ENCODE results near the gene HMGCLL1. TPM values are rescaled to one million over a fixed set of nuclear protein-coding genes. Genes with fewer than 3 reads are reported as not detected.

HMGCLL1 gene
- total and polyA plus RNA-seq, 2 donors (not counting 1 experiment from before 2014, with no cell fraction given) = 0.05 to 0.83 TPM

DNA sequence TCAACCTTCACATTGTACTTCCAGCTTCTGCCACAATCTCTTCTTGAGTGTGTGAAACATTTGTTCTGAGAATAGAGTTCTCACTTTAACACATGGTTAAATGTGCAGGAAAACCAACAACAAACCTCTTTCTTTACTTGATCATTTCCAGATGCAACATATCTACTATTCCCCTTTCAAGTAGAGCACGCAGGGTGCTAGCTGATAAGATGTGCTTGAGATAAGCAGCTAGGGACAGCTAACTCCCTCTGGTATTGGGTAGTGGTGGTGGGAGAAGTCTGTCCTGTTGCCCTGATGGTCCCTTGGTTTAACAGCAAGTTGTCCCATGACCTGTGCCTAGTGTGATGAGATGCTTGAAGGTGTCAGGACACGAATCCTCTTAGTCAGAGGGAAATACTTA lies 15.4 kb upstream of the HMGCLL1 start:
- DNase-seq (ENCODE audit: low read depth in 2 of 2) = no peak
- Histone ChIP-seq H2AFZ (ENCODE audit: low read length) (no peak overlapping the region), H3K4me1 (ENCODE audit: control insufficient read depth, extremely low read depth, insufficient read depth, low read length) (no peaks in the 10 kb centered on the region), H3K4me2 (ENCODE audit: extremely low read depth, insufficient read depth, low read length) (no peak overlapping the region), H3K9ac (ENCODE audit: insufficient read depth, low read length) (no peak overlapping the region), H3K27ac (ENCODE audit: insufficient read depth, low read length) (no peak overlapping the region), H3K36me3 (ENCODE audit: control insufficient read depth, insufficient read depth, low read length) (no peaks in the 10 kb centered on the region), H3K27me3 (ENCODE audit: control insufficient read depth, insufficient read depth, low read length) (no peaks in the 10 kb centered on the region), H3K4me3 (replicated peaks in 1 of 4; ENCODE audit: control extremely low read depth in 1 of 4, insufficient read depth in 1 of 4, low read depth in 3 of 4, low read length in 4 of 4) (no peak overlapping the region), H3K79me2 (ENCODE audit: control insufficient read depth, insufficient read depth, low read length) (no peaks in the 10 kb centered on the region), H3K9me3 (ENCODE audit: control insufficient read depth, insufficient read depth, low read depth, low read length) (no peaks in the 10 kb centered on the region), H4K20me1 (ENCODE audit: control insufficient read depth, extremely low read depth, insufficient read depth, low read length) (no peaks in the 10 kb centered on the region)
- TF ChIP-seq, protein P1, sequence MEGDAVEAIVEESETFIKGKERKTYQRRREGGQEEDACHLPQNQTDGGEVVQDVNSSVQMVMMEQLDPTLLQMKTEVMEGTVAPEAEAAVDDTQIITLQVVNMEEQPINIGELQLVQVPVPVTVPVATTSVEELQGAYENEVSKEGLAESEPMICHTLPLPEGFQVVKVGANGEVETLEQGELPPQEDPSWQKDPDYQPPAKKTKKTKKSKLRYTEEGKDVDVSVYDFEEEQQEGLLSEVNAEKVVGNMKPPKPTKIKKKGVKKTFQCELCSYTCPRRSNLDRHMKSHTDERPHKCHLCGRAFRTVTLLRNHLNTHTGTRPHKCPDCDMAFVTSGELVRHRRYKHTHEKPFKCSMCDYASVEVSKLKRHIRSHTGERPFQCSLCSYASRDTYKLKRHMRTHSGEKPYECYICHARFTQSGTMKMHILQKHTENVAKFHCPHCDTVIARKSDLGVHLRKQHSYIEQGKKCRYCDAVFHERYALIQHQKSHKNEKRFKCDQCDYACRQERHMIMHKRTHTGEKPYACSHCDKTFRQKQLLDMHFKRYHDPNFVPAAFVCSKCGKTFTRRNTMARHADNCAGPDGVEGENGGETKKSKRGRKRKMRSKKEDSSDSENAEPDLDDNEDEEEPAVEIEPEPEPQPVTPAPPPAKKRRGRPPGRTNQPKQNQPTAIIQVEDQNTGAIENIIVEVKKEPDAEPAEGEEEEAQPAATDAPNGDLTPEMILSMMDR (conservative IDR thresholded peaks at IDR 0.05 in 1 of 2, IDR thresholded peaks at IDR 0.05 in 1 of 2; ENCODE audit: low read depth in 1 of 2, low read length in 2 of 2) = no peak
- TF ChIP-seq EZH2 (IDR thresholded peaks at IDR 0.05; ENCODE audit: low read length, missing control alignments) = no peak

DNA sequence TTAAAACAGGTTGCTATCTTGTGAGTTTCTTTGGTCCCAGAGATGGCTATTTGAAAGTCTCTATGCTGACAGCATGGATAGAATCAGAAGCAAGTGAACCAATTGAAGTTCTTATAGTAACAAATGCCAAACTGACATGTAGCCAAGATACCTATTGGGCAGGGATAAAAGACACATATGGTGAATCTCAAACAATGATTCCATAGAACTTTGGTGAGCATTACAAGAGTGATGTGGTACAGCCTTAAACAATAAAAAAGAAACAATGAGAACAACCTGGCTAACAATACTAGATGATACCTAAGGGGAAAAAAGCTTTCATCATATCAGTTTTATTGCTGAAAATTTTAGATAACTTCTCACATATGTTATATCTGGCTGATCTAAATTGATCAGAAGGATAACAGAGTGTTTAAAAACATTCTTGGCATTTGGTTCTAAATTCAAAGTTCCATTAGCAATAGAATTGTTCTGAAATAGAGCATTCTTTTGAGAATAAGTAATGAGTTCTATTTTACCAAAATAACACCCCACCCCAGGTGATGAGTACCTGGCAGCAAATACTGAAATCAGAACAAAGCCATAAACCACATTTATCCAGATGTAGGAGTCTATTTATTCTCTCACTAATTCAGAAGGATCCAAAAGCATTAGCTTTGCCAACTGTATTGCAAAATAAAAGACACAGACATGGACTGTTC lies 5.8 kb upstream of the HMGCLL1 start:
- Histone ChIP-seq H3K79me2 (ENCODE audit: control insufficient read depth, insufficient read depth, low read length) (no peaks in the 10 kb centered on the region), H4K20me1 (ENCODE audit: control insufficient read depth, extremely low read depth, insufficient read depth, low read length) (no peaks in the 10 kb centered on the region)
- TF ChIP-seq, protein P1 (conservative IDR thresholded peaks at IDR 0.05 in 1 of 2, IDR thresholded peaks at IDR 0.05 in 1 of 2; ENCODE audit: low read depth in 1 of 2, low read length in 2 of 2) = no peak
- no peak for TF ChIP-seq EZH2 (IDR thresholded peaks at IDR 0.05; ENCODE audit: low read length, missing control alignments)

DNA sequence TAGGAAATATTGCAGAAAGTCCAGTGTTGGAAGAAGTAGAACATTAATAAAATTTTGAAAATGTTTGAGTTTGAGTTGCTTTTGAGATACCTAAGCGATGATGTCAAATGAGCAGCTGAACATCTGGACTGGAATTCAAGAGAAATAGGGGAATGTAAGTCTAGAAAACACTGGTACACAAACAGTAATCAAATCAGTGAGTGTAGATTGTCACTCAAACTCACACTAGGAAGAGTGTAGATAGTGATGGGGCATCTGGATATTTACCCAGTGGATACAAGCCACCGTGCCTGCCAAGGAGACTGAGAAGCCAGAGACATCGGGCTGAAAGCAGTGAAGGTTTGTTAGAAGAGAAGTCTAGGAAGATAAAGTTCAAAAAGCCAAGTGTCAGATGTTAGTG lies 2.2 kb downstream of the HMGCLL1 start:
- Histone ChIP-seq H4K20me1 (ENCODE audit: control insufficient read depth, extremely low read depth, insufficient read depth, low read length) (no peaks in the 10 kb centered on the region), H3K27me3 (ENCODE audit: control insufficient read depth, insufficient read depth, low read length) (no peaks in the 10 kb centered on the region), H3K9me3 (ENCODE audit: control insufficient read depth, insufficient read depth, low read depth, low read length) (no peaks in the 10 kb centered on the region), H3K4me1 (ENCODE audit: control insufficient read depth, extremely low read depth, insufficient read depth, low read length) (no peaks in the 10 kb centered on the region), H2AFZ (ENCODE audit: low read length) (no peak overlapping the region), H3K4me2 (ENCODE audit: extremely low read depth, insufficient read depth, low read length) (no peak overlapping the region), H3K36me3 (ENCODE audit: control insufficient read depth, insufficient read depth, low read length) (no peaks in the 10 kb centered on the region), H3K79me2 (ENCODE audit: control insufficient read depth, insufficient read depth, low read length) (no peaks in the 10 kb centered on the region), H3K9ac (ENCODE audit: insufficient read depth, low read length) (no peak overlapping the region), H3K4me3 (replicated peaks in 1 of 4; ENCODE audit: control extremely low read depth in 1 of 4, insufficient read depth in 1 of 4, low read depth in 3 of 4, low read length in 4 of 4) (no peak overlapping the region), H3K27ac (ENCODE audit: insufficient read depth, low read length) (no peak overlapping the region)
- DNase-seq (ENCODE audit: low read depth in 2 of 2) = no peak
- no peak for TF ChIP-seq EZH2 (IDR thresholded peaks at IDR 0.05; ENCODE audit: low read length, missing control alignments)
- TF ChIP-seq, protein P1 (conservative IDR thresholded peaks at IDR 0.05 in 1 of 2, IDR thresholded peaks at IDR 0.05 in 1 of 2; ENCODE audit: low read depth in 1 of 2, low read length in 2 of 2) = no peak

More for the DNA sequence above, 5.8 kb upstream of the HMGCLL1 start:
- no peak overlapping the region for H3K9ac ChIP-seq (ENCODE audit: insufficient read depth, low read length)
- H3K27me3 ChIP-seq (ENCODE audit: control insufficient read depth, insufficient read depth, low read length) = no peaks in the 10 kb centered on the region
- no peak overlapping the region for H3K4me3 ChIP-seq (replicated peaks in 1 of 4; ENCODE audit: control extremely low read depth in 1 of 4, insufficient read depth in 1 of 4, low read depth in 3 of 4, low read length in 4 of 4)
- H2AFZ ChIP-seq (ENCODE audit: low read length) = no peak overlapping the region
- no peak overlapping the region for H3K4me2 ChIP-seq (ENCODE audit: extremely low read depth, insufficient read depth, low read length)
- no peak for DNase-seq (ENCODE audit: low read depth in 2 of 2)
- no peaks in the 10 kb centered on the region for H3K36me3 ChIP-seq (ENCODE audit: control insufficient read depth, insufficient read depth, low read length)
- no peak overlapping the region for H3K27ac ChIP-seq (ENCODE audit: insufficient read depth, low read length)
- H3K9me3 ChIP-seq (ENCODE audit: control insufficient read depth, insufficient read depth, low read depth, low read length) = no peaks in the 10 kb centered on the region
- no peaks in the 10 kb centered on the region for H3K4me1 ChIP-seq (ENCODE audit: control insufficient read depth, extremely low read depth, insufficient read depth, low read length)

Data from fibroblast of lung (primary cell).